Naive thymus-derived CD8-positive, alpha-beta T cell (primary cell): Measurements from ENCODE around the gene SMARCA4. TPM values are rescaled to one million over a fixed set of nuclear protein-coding genes. Genes with fewer than 3 reads are reported as not detected.
"Not testable (repeated sequence)": the region's sequence is repeated elsewhere in the genome, so short reads cannot be mapped to it uniquely, and the experiment has no call there.

Experiments
- ATAC-seq, 2 donors: fragments of 150-1000 bp; cut with Tn5 transposase in 1 of 2; sonication (Bioruptor Pico), chemical (Tn5 transposase) in 1 of 2; 1 replicate in 1 of 2; 2 replicates in 1 of 2; pipeline ENCODE4 v1.10.0; 2021; ENCODE audit warnings: mild to moderate bottlenecking in 2 of 2, moderate library complexity in 2 of 2
- POLR2A ChIA-PET: fragments of 350-600 bp; sonication (Branson Sonifier 250); formaldehyde crosslinking; loops from one replicate; lab custom pipeline; 2021; ENCODE audit warnings: antibody characterized with exemption; lab: Charles Lee
- DNase-seq, 10 donors: peaks; one replicate each; pipeline versions ENCODE4 v3.0.0 to v3.0.0-alpha.2; 2020 to 2022
- H3K27ac Mint-ChIP-seq, 10 donors: one replicate each; pipeline ENCODE4 v1.8.0; 2020 to 2022; ENCODE audit warnings: mild to moderate bottlenecking in 10 of 10, mixed read lengths in 10 of 10, moderate library complexity in 4 of 10, inconsistent platforms in 1 of 10
- H3K27me3 Mint-ChIP-seq, 5 donors: one replicate each; pipeline ENCODE4 v1.8.0; 2021 to 2022; ENCODE audit warnings: mixed read lengths in 5 of 5
- H3K36me3 Mint-ChIP-seq, 3 donors: one replicate each; pipeline ENCODE4 v1.8.0; 2020 to 2022; ENCODE audit warnings: mixed read lengths in 3 of 3, mild to moderate bottlenecking in 2 of 3, inconsistent platforms in 1 of 3
- H3K4me1 Mint-ChIP-seq, 4 donors: one replicate each; pipeline ENCODE4 v1.8.0; 2021 to 2022; ENCODE audit warnings: mixed read lengths in 4 of 4
- H3K4me3 Mint-ChIP-seq, 10 donors: one replicate each; pipeline ENCODE4 v1.8.0; 2020 to 2022; ENCODE audit warnings: mild to moderate bottlenecking in 10 of 10, mixed read lengths in 10 of 10, moderate library complexity in 6 of 10, inconsistent platforms in 1 of 10
- H3K9me3 Mint-ChIP-seq, 9 donors: one replicate each; pipeline ENCODE4 v1.8.0; 2020 to 2022; ENCODE audit warnings: mixed read lengths in 9 of 9, mild to moderate bottlenecking in 3 of 9, inconsistent platforms in 1 of 9, moderate library complexity in 1 of 9
- polyA plus RNA-seq, 3 donors: library from polyadenylated mRNA; unstranded; fragments of 300-500 nt; fragmentation: Illumina TruSeq; gene quantifications; one replicate each; pipeline ENCODE4 v1.2.3, GENCODE V29; 2021
- total RNA-seq, 8 experiments: library from RNA in 2 of 8; stranded (reverse) in 2 of 8; gene quantifications; one replicate each; pipeline ENCODE4 v1.2.3 and lab custom pipeline; 2021 to 2026

The SMARCA4 gene
- total and polyA plus RNA-seq, 5 experiments from 2014 or later = 6.0 to 108 (median 29.5) TPM

DNA sequence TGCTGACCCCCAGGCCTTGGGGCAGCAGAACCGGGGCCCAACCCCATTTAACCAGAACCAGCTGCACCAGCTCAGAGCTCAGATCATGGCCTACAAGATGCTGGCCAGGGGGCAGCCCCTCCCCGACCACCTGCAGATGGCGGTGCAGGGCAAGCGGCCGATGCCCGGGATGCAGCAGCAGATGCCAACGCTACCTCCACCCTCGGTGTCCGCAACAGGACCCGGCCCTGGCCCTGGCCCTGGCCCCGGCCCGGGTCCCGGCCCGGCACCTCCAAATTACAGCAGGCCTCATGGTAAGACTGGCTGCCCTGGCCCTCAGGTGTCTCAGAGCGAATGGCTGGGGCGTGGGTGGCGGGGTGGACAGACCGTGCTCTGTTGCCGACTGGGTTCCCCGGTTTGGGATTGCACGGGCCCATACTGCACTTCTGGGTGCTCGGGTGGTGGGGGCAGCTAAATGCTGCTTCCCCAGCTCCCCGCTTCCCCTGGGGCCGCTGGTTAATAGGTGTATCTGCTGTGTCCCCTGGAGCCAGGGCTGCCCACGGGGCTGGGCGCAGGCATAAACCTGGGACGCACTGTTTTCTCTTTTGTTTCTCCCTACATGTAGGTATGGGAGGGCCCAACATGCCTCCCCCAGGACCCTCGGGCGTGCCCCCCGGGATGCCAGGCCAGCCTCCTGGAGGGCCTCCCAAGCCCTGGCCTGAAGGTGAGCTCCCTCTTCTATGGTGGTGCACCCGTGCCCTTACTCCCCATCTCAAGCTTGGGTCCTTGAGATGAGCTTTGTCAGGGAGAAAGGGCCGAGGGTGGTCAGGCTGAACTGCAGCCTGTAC lies 25.7 kb downstream of the SMARCA4 start:
- Mint-ChIP-seq H3K36me3 (peaks cover 3 to 55% (median 8%) of the 10 kb centered on the region in 3 donors), H3K27ac (no peak overlapping the region), H3K27me3 (no peaks in the 10 kb centered on the region), H3K9me3 (no peaks in the 10 kb centered on the region), H3K4me1 (peaks cover 0 to 10% (median 7%) of the 10 kb centered on the region in 4 donors), H3K4me3 (no peak overlapping the region)
- POLR2A ChIA-PET = interaction anchor here (0.6 kb wide), 1 partner anchor 23 kb away, joined by 3 read pairs; no protein-coding TSS in a partner anchor
- ATAC-seq (no peak), DNase-seq (no peak)

DNA sequence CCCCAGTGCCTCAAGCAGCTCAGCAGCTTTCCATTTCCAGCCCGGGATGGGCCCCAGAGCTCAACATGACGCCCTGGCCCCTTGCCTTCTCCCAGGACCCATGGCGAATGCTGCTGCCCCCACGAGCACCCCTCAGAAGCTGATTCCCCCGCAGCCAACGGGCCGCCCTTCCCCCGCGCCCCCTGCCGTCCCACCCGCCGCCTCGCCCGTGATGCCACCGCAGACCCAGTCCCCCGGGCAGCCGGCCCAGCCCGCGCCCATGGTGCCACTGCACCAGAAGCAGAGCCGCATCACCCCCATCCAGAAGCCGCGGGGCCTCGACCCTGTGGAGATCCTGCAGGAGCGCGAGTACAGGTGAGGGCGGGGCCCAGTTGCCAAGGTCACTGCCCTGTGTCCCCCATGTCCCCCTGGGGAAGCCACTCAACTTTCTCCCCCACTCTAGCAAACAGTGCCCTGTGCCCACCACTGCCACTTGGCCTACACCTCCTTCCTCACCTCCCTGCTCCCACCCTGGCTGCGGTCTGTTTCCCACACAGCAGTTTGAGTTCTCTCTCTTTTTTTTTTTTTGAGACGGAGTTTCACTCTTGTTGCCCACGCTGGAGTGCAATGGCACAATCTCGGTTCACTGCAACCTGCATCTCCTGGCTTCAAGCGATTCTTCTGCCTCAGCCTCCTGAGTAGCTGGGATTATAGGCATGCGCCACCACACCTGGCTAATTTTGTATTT lies 26.9 kb downstream of the SMARCA4 start:
- Mint-ChIP-seq H3K27ac (peak overlapping the region in 2 of 10 donors; percentile 46 to 71), H3K9me3 (no peaks in the 10 kb centered on the region), H3K36me3 (peaks cover 5 to 61% (median 9%) of the 10 kb centered on the region in 3 donors), H3K27me3 (no peaks in the 10 kb centered on the region), H3K4me1 (peaks cover 0 to 10% (median 6%) of the 10 kb centered on the region in 4 donors), H3K4me3 (no peak overlapping the region)
- DNase-seq (no peak), ATAC-seq (no peak)
- POLR2A ChIA-PET = interaction anchor here (1.0 kb wide), 1 partner anchor 28 kb away, joined by 3 read pairs; no protein-coding TSS in a partner anchor

DNA sequence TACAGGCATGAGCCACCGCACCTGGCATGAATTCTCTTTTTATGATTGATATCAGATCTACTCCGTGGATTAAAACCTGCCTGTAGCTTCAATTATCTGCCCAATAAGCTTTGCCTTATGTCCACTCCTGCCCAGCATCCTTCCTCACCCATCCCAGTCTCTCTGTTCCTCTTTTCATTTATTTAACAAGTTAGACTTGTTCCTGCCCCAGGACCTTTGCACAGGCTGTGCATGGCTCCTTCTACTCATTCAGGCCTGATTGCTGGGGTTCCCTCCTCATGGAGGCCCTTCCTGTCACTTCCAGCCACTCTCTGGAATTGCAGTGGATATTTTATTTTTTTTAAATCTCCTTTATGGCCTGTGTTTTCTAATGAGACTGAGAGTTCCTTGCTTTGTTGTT lies 27.6 kb downstream of the SMARCA4 start:
- DNase-seq (no peak), ATAC-seq (no peak)
- POLR2A ChIA-PET = interaction anchor here (1.0 to 1.3 kb wide), 2 partner anchors 28 to 61 kb away, joined by 3 read pairs; no protein-coding TSS in a partner anchor
- Mint-ChIP-seq H3K4me1 (peaks cover 0 to 7% (median 4%) of the 10 kb centered on the region in 4 donors), H3K27me3 (no peaks in the 10 kb centered on the region), H3K4me3 (no peak overlapping the region), H3K9me3 (no peaks in the 10 kb centered on the region), H3K27ac (peak overlapping the region in 2 of 10 donors; percentile 29 to 44), H3K36me3 (peaks cover 5 to 65% (median 9%) of the 10 kb centered on the region in 3 donors)

DNA sequence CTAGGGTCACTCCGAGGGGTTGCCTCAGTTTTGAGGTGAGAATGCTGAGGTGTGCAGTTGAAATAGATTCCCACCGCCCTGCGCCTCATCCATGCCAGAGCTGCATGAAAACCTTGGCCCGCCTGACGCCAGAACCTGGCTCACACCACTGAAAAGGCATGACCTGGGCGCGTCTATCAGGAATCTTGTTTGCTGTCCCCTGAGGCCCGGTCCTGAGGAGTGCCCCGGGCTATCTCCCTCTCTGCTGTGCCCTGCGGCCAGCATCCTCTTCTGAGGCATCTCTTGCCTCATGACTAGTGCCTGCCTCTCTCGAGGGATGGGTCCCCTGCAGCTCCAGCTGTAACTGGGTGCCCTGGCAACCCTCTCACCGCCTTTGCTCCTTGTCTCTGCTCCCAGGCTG lies 28.1 kb downstream of the SMARCA4 start:
- Mint-ChIP-seq H3K4me3 (no peak overlapping the region), H3K27me3 (no peaks in the 10 kb centered on the region), H3K9me3 (no peaks in the 10 kb centered on the region), H3K4me1 (peaks cover 0 to 7% (median 2%) of the 10 kb centered on the region in 4 donors), H3K36me3 (peaks cover 5 to 71% (median 9%) of the 10 kb centered on the region in 3 donors), H3K27ac (no peak overlapping the region)
- ATAC-seq (no peak), DNase-seq (no peak)
- POLR2A ChIA-PET = interaction anchor here (1.3 kb wide), 1 partner anchor 62 kb away, joined by 3 read pairs; no protein-coding TSS in a partner anchor

GRCh38 chr19:10991076-10991475 lies 30.2 kb downstream of the SMARCA4 start:
- Mint-ChIP-seq H3K9me3 (no peaks in the 10 kb centered on the region), H3K27ac (no peak overlapping the region), H3K27me3 (no peaks in the 10 kb centered on the region), H3K36me3 (peaks cover 8 to 78% (median 15%) of the 10 kb centered on the region in 3 donors), H3K4me1 (peaks cover 0 to 4% (median 0%) of the 10 kb centered on the region in 4 donors), H3K4me3 (no peak overlapping the region)
- no peak for ATAC-seq
- POLR2A ChIA-PET = no interaction called here
- no peak for DNase-seq

DNA sequence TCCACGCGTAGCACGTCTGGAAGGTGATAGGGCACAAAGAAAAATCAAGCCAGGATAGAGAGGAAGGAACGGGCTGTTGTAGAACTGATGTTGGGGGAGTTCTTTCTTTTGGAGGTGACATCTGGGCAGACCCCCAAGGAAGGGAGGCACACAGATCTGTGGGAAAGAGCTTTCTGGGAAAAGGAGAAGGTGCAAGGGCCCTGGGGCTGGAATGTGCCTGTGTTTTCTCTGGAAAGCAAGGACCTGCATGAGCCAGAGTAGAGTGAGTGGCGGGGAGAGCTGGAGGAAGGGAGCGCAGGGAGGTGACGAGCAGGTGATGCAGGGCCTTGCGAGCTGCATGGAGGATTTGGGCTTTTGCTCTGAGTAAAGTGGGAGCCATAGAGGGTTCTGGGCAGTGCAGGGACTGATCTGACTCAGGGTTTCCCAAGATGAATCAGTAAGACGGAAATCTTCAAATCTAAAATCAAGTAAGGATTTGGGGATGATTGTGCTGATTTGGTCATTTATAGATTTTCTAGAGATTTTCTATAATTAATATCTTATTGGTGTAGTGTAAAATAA lies 30.8 kb downstream of the SMARCA4 start:
- Mint-ChIP-seq H3K27me3 (no peaks in the 10 kb centered on the region), H3K27ac (peak overlapping the region in 2 of 10 donors; percentile 3 to 80), H3K4me3 (no peak overlapping the region), H3K36me3 (peaks cover 9 to 83% (median 16%) of the 10 kb centered on the region in 3 donors), H3K9me3 (no peaks in the 10 kb centered on the region), H3K4me1 (peaks cover 0 to 4% (median 0%) of the 10 kb centered on the region in 4 donors)
- DNase-seq (no peak), ATAC-seq (no peak)
- POLR2A ChIA-PET = interaction anchor here (0.7 kb wide), 1 partner anchor 214 kb away, joined by 5 read pairs; no protein-coding TSS in a partner anchor

- H3K4me1 Mint-ChIP-seq, H3K4me3 Mint-ChIP-seq, H3K9me3 Mint-ChIP-seq, ATAC-seq, DNase-seq, H3K27me3 Mint-ChIP-seq: not testable (repeated sequence)
- peaks cover 9 to 83% (median 19%) of the 10 kb centered on the region in 3 donors for H3K36me3 Mint-ChIP-seq
- POLR2A ChIA-PET = interaction anchor here (0.7 kb wide), 1 partner anchor 214 kb away, joined by 5 read pairs; no protein-coding TSS in a partner anchor
- H3K27ac Mint-ChIP-seq = peak overlapping the region in 1 of 10 donors; percentile 41
Observed at GRCh38 chr19:10992174-10992573, 31.3 kb downstream of the SMARCA4 start.

- ATAC-seq (no peak), DNase-seq (no peak)
- Mint-ChIP-seq H3K27me3 (no peaks in the 10 kb centered on the region), H3K9me3 (no peaks in the 10 kb centered on the region), H3K4me3 (no peak overlapping the region), H3K27ac (peak overlapping the region in 1 of 10 donors; percentile 58), H3K36me3 (peaks cover 9 to 90% (median 17%) of the 10 kb centered on the region in 3 donors), H3K4me1 (peaks cover 0 to 5% (median 0%) of the 10 kb centered on the region in 4 donors)
- POLR2A ChIA-PET = no interaction called here
Observed at GRCh38 chr19:10995926-10996600, 35.2 kb downstream of the SMARCA4 start.

DNA sequence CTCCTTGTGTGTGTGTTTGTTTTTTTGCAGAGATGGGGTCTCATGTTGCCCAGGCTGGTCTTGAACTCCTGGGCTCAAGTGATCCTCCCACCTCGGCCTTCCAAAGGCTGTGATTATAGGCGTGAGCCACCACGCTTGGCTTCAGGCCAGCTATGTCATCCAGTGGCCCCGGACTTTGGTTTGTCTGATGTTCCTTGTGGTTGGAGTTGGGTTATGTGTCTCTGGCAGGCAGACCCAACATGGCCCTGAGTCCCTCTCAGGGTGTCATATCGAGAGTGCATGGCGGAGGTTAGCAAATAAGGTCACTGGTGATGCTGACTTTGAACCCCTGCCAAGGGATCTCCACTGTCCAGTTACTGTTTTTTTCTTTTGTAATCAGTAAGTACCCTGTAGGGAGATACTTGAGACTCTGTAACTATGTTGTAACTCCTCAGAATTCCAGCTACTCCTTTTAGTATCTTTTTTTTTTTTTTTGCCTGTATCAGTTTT lies 37.3 kb downstream of the SMARCA4 start:
- ATAC-seq = no peak
- Mint-ChIP-seq H3K27me3 (no peaks in the 10 kb centered on the region), H3K27ac (no peak overlapping the region), H3K36me3 (peaks cover 4 to 90% (median 18%) of the 10 kb centered on the region in 3 donors), H3K4me1 (peaks cover 0 to 1% (median 0%) of the 10 kb centered on the region in 4 donors), H3K4me3 (no peak overlapping the region), H3K9me3 (no peaks in the 10 kb centered on the region)
- POLR2A ChIA-PET = no interaction called here
- no peak for DNase-seq

GRCh38 chr19:10998666-10999065 lies 37.8 kb downstream of the SMARCA4 start:
- Mint-ChIP-seq H3K4me1 (peaks cover 0 to 1% (median 0%) of the 10 kb centered on the region in 4 donors), H3K27ac (no peak overlapping the region), H3K27me3 (no peaks in the 10 kb centered on the region), H3K36me3 (peaks cover 4 to 90% (median 21%) of the 10 kb centered on the region in 3 donors), H3K9me3 (no peaks in the 10 kb centered on the region), H3K4me3 (no peak overlapping the region)
- DNase-seq (no peak), ATAC-seq (no peak)
- POLR2A ChIA-PET = no interaction called here

DNA sequence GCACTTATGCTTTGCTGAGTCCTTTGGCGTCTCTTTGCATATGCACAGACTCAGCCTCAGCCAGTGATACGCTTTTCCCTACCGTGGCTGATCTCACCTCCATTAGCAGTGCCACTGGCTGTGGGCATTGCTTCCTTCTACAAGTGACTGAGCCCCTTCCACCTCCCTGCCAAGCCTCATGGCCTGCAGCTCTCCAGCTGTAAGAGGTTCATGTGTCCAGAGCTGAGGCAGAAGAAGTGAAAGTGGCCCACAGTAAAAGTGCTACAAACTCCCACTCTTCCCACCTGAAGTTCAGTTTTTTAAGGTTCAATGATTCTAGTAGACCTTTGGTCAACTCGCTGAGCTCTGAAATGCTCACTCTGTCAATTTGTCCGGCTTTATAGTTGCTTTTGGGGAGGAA lies 44.7 kb downstream of the SMARCA4 start:
- H3K9me3 Mint-ChIP-seq = no peaks in the 10 kb centered on the region
- no peak for DNase-seq
- no peaks in the 10 kb centered on the region for H3K27me3 Mint-ChIP-seq
- H3K36me3 Mint-ChIP-seq = peaks cover 0 to 88% (median 16%) of the 10 kb centered on the region in 3 donors
- POLR2A ChIA-PET = no interaction called here
- no peak for ATAC-seq
- no peak overlapping the region for H3K4me3 Mint-ChIP-seq
- H3K27ac Mint-ChIP-seq = peak overlapping the region in 2 of 10 donors; percentile 22 to 47
- H3K4me1 Mint-ChIP-seq = peaks cover 0 to 2% (median 0%) of the 10 kb centered on the region in 4 donors

DNA sequence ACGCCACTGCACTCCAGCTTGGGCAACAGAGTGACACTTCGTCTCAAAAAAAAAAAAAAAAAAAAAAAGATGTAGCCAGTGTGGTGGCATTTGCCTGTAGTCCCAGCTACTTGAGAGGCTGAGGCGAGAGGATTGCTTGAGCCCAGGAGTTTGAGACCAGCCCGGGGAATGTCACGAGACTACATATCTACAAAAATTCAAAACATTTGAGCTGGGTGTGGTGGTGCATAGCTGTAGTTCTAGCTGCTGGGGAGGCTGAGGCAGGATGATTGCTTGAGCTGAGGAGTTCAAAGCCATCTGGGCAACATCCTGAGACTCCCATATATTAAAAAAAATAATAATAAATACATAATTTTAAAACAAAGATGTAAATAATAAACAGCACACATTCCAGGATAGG lies 46.6 kb downstream of the SMARCA4 start:
- no peaks in the 10 kb centered on the region for H3K9me3 Mint-ChIP-seq
- no peak overlapping the region for H3K4me3 Mint-ChIP-seq
- DNase-seq = no peak
- H3K36me3 Mint-ChIP-seq = peaks cover 0 to 94% (median 18%) of the 10 kb centered on the region in 3 donors
- peaks cover 0 to 3% (median 0%) of the 10 kb centered on the region in 4 donors for H3K4me1 Mint-ChIP-seq
- POLR2A ChIA-PET = no interaction called here
- no peaks in the 10 kb centered on the region for H3K27me3 Mint-ChIP-seq
- no peak overlapping the region for H3K27ac Mint-ChIP-seq
- ATAC-seq = no peak
